ENCODE data around the gene OR13F1.

OR13F1 gene

GRCh38 chr9:104553261-104553660, 49.2 kb downstream of the OR13F1 start:
- ATAC-seq (no peak), DNase-seq (no peak)
- H3K27ac Mint-ChIP-seq = no peak overlapping the region
- no peaks in the 10 kb centered on the region for H3K36me3 Mint-ChIP-seq (ENCODE audit: low read depth)
- no peaks in the 10 kb centered on the region for H3K27me3 Mint-ChIP-seq
- H3K9me3 Mint-ChIP-seq = peaks cover 11% of the 10 kb centered on the region
- H3K4me3 Mint-ChIP-seq = no peak overlapping the region
- no peaks in the 10 kb centered on the region for H3K4me1 Mint-ChIP-seq

All from activated naive CD8-positive, alpha-beta T cell treated with anti-CD3 and anti-CD28 coated beads, Interleukin-2, amount 50 U/mL, for 24 hours (primary cell).